Dendritic cell treated with granulocyte-macrophage colony-stimulating factor and Interleukin-4, amounts not matched to agents 40 ng/mL and 50 ng/mL, for 4 days (primary cell): ENCODE results near the gene TACC2.

ENCODE experiments used
- H3K27ac Mint-ChIP-seq: one replicate; pipeline ENCODE4 v1.8.0; 2022; ENCODE audit warnings: mild to moderate bottlenecking, mixed read lengths
- H3K27me3 Mint-ChIP-seq: one replicate; pipeline ENCODE4 v1.8.0; 2022; ENCODE audit warnings: mild to moderate bottlenecking, mixed read lengths
- H3K36me3 Mint-ChIP-seq: one replicate; pipeline ENCODE4 v1.8.0; 2022; ENCODE audit warnings: low read depth, mixed read lengths
- H3K4me1 Mint-ChIP-seq: one replicate; pipeline ENCODE4 v1.8.0; 2022; ENCODE audit warnings: low read depth, mixed read lengths
- H3K4me3 Mint-ChIP-seq: one replicate; pipeline ENCODE4 v1.8.0; 2022; ENCODE audit warnings: mild to moderate bottlenecking, moderate library complexity, mixed read lengths
- H3K9me3 Mint-ChIP-seq: one replicate; pipeline ENCODE4 v1.8.0; 2022; ENCODE audit warnings: mixed read lengths
- intact Hi-C: fragments of 100-400 bp; cut with micrococcal nuclease; formaldehyde crosslinking; loops from one replicate; pipeline ENCODE4 v1.15.0; 2022

Gene TACC2

DNA sequence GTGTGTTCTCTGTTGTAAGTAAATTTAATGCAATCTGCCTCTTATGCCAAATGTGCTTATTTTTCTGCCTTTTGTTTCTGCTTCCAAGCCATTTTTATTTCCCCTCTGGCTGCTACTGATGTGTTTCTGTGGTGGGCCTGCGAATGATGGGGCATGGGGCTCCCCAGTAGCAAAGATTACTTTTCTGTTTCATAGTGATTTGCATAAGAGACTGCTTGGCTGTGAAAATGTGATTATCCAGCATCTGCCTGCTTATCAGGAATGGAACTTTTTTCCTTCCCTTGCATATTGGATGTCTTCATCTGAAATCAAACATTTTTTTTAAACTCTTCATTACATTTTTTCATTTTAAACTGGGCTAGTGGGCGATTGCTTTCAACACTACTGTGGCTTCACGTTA, 224.4 kb downstream of the TACC2 start:
- H3K27ac Mint-ChIP-seq, result no peak overlapping the region
- H3K27me3 Mint-ChIP-seq, result no peaks in the 10 kb centered on the region

DNA sequence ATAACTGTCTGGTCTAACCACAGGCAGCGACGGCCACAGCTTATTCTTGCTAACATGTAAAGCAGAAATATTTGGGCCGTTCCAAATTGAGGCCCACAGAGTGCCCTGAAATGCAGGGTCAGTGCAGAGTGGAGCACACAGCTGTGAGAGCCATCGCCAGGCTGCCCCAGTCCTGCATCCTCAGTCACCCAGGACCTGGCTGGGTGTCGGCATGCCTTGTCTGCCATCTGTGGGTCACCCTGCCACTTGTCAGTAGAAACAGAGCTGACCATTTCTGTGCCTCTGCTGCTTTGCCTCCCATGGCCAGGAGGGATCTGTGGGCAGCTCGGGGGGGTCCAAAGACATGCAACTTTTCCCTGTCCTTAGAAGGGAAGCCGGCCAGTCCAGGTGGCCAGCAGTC, 224.8 kb downstream of the TACC2 start:
- H3K4me3 Mint-ChIP-seq, result no peak overlapping the region
- H3K36me3 Mint-ChIP-seq, result no peaks in the 10 kb centered on the region
- H3K4me1 Mint-ChIP-seq, result no peaks in the 10 kb centered on the region
- no peaks in the 10 kb centered on the region for H3K27me3 Mint-ChIP-seq
- no peak overlapping the region for H3K27ac Mint-ChIP-seq
- intact Hi-C loops, result no loop called here
- H3K9me3 Mint-ChIP-seq, result no peaks in the 10 kb centered on the region

More for the DNA sequence above, 224.4 kb downstream of the TACC2 start:
- intact Hi-C loops, result no loop called here
- H3K36me3 Mint-ChIP-seq, result no peaks in the 10 kb centered on the region
- no peaks in the 10 kb centered on the region for H3K9me3 Mint-ChIP-seq
- no peaks in the 10 kb centered on the region for H3K4me1 Mint-ChIP-seq
- H3K4me3 Mint-ChIP-seq, result no peak overlapping the region

DNA sequence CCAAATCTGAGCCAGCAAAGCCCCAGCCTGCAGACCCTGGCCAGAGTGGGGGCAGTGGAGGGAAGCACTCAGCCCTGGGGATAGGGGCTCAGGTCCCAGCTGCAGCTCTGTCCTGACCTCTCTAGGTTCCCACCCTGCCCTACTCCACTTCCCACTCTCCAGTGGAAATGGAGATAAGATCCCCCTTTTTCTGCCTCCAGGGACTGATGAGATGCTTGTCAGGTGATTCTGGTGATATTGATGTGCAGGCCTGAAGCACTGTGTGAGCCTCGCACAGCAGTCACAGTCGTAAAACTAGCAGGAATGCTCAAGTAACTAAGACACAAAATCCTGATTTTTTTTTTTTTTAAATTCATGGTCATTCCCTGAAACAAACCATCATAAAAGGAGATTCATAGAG, 227.1 kb downstream of the TACC2 start:
- intact Hi-C loops, result no loop called here
- H3K27ac Mint-ChIP-seq, result no peak overlapping the region
- no peaks in the 10 kb centered on the region for H3K36me3 Mint-ChIP-seq
- H3K4me3 Mint-ChIP-seq, result no peak overlapping the region
- H3K27me3 Mint-ChIP-seq, result no peaks in the 10 kb centered on the region
- no peaks in the 10 kb centered on the region for H3K9me3 Mint-ChIP-seq
- no peaks in the 10 kb centered on the region for H3K4me1 Mint-ChIP-seq

DNA sequence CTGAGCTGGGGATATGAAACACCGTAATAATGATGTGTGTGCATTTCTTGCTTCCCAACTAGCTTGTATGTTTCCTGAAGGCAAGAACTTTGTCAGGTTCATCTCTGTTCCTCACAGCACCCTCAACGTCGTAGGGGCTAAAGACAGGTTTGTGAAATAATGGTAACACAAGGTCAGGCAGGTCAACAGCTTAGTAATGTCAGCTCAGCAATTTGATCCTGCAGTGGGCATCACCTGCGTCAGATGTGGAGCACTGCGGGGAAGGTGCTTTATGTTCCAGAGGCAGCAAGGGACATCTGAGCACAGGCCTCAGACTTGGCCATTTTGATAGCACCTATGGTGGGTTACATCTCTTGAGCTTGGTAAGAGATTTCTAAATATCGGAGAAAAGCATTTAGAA, 230.4 kb downstream of the TACC2 start:
- intact Hi-C loops, result no loop called here
- Mint-ChIP-seq H3K9me3 (no peaks in the 10 kb centered on the region), H3K27ac (no peak overlapping the region), H3K4me3 (no peak overlapping the region), H3K4me1 (no peaks in the 10 kb centered on the region), H3K27me3 (peaks cover 2% of the 10 kb centered on the region), H3K36me3 (no peaks in the 10 kb centered on the region)

DNA sequence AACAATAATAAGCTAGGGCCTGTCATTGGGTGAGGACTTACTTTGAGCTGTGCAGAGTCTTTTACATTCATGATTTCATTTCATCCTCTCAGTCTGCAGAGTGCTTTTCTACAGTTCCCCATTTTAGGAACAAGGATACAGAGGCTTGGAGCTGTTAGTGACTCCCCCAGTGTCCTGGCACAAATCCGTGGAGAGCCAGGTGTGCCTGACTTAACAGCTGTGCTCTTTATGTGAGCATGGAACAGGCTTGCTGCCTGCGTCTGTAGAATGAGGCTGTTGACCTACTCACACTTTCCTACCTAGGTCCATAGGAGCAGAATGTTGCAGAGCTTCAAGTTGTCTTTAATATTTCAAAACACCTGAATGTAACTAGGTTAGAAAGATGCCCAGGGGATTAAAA, 231.8 kb downstream of the TACC2 start:
- no peaks in the 10 kb centered on the region for H3K4me1 Mint-ChIP-seq
- no peak overlapping the region for H3K27ac Mint-ChIP-seq
- H3K27me3 Mint-ChIP-seq, result peaks cover 7% of the 10 kb centered on the region
- no peaks in the 10 kb centered on the region for H3K36me3 Mint-ChIP-seq
- no peaks in the 10 kb centered on the region for H3K9me3 Mint-ChIP-seq
- no peak overlapping the region for H3K4me3 Mint-ChIP-seq
- intact Hi-C loops, result no loop called here

DNA sequence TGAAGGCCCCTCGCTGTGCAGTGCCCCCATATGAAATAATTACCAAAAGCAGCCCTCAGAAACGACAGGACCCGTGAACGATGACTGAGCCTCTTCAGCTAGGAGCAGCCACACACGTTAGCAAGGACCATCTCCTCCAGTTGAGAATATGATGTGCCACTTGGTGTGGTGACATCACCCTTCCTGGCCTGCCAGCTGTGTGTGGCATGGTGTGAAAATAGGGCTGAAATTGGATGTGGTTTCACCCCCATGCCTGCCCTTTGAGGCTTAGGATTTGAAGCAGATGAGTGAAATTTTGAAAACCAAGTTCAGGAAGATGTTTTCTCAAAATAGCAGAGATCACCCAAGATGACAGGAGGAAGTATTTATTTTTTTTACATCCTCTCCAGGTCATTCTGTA, 233.0 kb downstream of the TACC2 start:
- Mint-ChIP-seq H3K4me3 (no peak overlapping the region), H3K27ac (no peak overlapping the region), H3K4me1 (no peaks in the 10 kb centered on the region), H3K36me3 (no peaks in the 10 kb centered on the region), H3K27me3 (peaks cover 13% of the 10 kb centered on the region), H3K9me3 (no peaks in the 10 kb centered on the region)
- intact Hi-C loops, result no loop called here

DNA sequence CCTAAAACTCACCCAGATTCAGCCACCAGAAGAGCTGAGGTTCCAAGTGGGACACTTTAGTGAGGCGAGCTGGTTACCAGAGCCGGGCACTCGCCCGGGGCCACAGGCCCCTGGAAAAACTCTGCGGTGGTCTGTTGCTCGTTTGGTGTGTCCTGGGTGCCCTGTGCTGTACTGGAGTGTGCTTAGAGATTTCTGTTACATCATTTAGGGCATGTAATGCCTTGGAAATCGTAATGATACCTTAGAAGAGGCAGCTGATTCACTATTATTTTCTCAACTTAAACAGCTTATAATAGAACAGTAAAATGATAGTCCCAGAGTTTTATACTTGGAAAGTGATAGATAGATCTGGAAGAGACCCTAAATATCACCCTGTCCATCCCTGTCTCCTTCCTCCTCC, 233.7 kb downstream of the TACC2 start:
- Mint-ChIP-seq H3K4me3 (no peak overlapping the region), H3K4me1 (no peaks in the 10 kb centered on the region), H3K27me3 (peaks cover 13% of the 10 kb centered on the region), H3K9me3 (no peaks in the 10 kb centered on the region), H3K27ac (no peak overlapping the region), H3K36me3 (no peaks in the 10 kb centered on the region)
- intact Hi-C loops, result no loop called here

DNA sequence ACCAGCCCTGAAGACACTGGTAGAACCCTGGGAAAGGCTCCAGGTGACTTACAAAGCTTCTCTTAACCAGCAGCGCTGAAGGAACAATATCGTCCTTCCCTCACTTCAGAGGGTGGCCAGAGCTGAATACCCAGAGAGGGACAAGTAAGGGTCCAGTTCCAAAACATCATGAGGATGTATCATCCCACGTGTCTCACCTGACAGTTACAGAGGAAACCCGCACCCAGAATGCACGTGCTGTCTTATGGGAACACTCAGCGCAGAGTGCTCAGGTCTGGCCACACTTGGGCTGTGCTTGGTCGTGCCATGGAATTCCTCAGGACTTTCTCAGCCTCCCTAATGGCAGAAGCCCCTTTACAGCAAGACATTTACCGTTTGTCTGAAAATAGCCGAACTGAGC, 235.2 kb downstream of the TACC2 start:
- Mint-ChIP-seq H3K36me3 (no peaks in the 10 kb centered on the region), H3K9me3 (no peaks in the 10 kb centered on the region), H3K27ac (no peak overlapping the region), H3K27me3 (peaks cover 14% of the 10 kb centered on the region), H3K4me1 (no peaks in the 10 kb centered on the region), H3K4me3 (no peak overlapping the region)
- intact Hi-C loops, result no loop called here

DNA sequence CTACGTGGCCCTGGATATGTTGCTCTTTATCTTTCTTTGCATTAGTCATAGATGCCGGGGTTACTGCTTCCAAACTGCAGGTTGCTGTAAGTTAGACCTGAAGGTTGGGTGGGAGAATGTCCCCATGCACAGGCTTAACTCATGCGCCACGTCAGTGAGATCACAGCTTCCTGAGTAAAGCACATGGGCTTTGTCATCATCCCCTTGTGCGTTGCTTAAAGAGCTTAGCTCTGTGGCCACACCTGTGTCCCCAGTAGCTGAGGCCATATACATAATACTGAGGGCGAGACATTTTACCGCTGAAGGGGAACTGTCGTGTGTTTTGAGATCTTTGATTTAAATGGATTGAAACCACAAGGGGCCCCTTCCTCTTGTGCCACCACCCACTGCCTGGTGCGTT, 236.4 kb downstream of the TACC2 start:
- Mint-ChIP-seq H3K27ac (no peak overlapping the region), H3K4me3 (no peak overlapping the region), H3K9me3 (no peaks in the 10 kb centered on the region), H3K4me1 (no peaks in the 10 kb centered on the region), H3K27me3 (peaks cover 14% of the 10 kb centered on the region), H3K36me3 (no peaks in the 10 kb centered on the region)
- intact Hi-C loops, result no loop called here

DNA sequence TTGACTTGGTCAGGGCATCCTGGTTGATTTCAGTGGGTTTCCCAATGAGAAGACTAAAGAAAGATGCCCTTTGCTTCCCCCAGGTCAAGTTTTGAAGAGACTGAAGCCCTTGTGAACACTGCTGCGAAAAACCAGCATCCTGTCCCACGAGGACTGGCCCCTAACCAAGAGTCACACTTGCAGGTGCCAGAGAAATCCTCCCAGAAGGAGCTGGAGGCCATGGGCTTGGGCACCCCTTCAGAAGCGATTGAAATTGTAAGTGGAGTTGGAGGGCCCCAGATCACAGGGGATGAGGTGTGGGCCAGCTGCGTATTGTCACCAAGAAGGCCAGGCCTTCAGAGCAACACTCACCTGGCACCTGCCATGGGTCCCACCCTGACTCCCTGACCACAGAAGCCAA, 238.8 kb downstream of the TACC2 start:
- intact Hi-C loops, result no loop called here
- H3K36me3 Mint-ChIP-seq, result no peaks in the 10 kb centered on the region
- H3K27me3 Mint-ChIP-seq, result peaks cover 13% of the 10 kb centered on the region

DNA sequence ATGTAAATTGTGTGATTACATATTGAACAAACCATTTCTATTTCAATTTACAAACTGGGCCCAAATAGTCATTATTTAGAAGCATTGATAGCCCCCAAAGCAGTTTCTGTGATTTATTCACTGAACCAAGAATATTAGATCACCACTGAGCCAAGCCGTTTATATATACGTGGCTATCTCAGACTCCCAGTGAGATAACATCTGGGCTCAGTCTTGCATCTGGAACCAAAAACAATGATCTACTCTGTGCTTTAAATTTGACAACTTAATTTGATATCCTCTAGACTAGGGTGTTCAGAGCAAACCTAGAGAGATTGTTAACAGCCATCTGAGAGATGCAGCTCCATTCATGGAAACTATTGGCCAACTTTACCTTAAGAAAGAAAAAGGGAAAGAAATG, 240.7 kb downstream of the TACC2 start:
- intact Hi-C loops, result no loop called here

More for the DNA sequence above, 238.8 kb downstream of the TACC2 start:
- Mint-ChIP-seq H3K9me3 (no peaks in the 10 kb centered on the region), H3K27ac (no peak overlapping the region), H3K4me3 (no peak overlapping the region), H3K4me1 (no peaks in the 10 kb centered on the region)

DNA sequence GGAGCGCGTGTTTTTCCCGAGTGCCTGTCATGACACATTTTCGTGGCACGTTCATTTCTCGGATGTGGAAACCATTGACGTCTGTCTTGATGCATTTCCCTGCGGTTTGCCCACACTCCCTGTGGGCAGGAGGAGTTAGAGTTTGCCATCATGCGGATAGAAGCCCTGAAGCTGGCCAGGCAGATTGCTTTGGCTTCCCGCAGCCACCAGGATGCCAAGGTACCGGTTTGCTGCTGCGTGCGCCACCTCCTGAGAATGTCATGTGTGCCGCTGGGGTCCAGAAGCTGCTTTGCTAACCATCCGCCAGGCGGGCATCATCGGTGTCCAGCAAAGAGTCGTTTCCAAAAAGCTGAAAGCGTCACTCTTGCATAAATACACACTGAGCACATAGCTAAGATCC, 241.3 kb downstream of the TACC2 start:
- Mint-ChIP-seq H3K27me3 (peaks cover 10% of the 10 kb centered on the region), H3K4me3 (no peak overlapping the region), H3K9me3 (no peaks in the 10 kb centered on the region), H3K4me1 (no peaks in the 10 kb centered on the region), H3K27ac (no peak overlapping the region), H3K36me3 (no peaks in the 10 kb centered on the region)
- intact Hi-C loops, result no loop called here

More for the DNA sequence above, 240.7 kb downstream of the TACC2 start:
- Mint-ChIP-seq H3K27ac (no peak overlapping the region), H3K4me3 (no peak overlapping the region), H3K4me1 (no peaks in the 10 kb centered on the region), H3K9me3 (no peaks in the 10 kb centered on the region), H3K36me3 (no peaks in the 10 kb centered on the region), H3K27me3 (peaks cover 12% of the 10 kb centered on the region)

DNA sequence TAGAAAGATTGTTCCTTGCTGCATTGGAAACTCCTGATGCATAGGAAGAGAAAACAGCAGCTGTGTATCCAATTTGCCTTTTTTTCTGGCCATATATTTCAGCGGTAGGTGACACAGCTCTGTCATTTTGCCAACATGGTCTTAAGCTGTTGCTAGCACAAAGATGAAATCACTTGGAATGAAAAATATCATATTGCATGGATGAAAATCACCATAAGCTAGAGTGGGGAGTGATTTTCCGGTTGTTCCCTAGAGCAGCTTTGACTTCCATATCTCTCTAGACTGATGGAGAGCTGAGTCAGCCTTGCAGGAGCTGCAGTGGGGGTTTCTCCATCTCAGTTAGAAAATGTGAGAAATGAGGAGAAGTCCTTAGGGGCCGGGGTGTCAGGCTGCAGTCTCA, 243.8 kb downstream of the TACC2 start:
- Mint-ChIP-seq H3K9me3 (no peaks in the 10 kb centered on the region), H3K27me3 (peaks cover 2% of the 10 kb centered on the region), H3K36me3 (no peaks in the 10 kb centered on the region), H3K4me3 (no peak overlapping the region), H3K4me1 (no peaks in the 10 kb centered on the region), H3K27ac (no peak overlapping the region)
- intact Hi-C loops, result no loop called here

DNA sequence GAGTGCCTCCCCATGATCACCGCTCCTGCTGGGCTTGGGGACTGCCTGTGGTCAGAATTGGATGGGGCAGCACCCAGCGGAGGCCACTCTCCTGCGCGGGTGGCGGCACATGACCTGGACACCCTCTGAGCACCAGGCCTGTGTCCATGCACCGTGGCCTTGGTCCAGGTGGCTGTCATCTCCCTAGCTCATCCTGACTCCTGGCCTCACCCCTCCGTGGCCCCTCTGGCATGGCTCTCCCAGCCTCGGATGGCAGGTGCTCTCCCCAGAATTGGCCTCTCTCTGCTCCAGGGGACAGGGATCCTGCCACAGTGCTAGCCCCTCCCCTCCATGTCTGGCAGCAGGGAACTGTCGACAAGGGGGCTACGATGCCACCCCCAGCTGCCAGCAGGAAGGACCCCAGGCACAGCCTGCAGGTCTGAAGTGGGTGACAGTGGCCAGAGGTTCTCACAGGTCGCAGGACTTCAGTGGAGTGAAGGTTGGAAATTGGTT, 244.9 kb downstream of the TACC2 start:
- Mint-ChIP-seq H3K4me1 (no peaks in the 10 kb centered on the region), H3K4me3 (no peak overlapping the region), H3K27ac (no peak overlapping the region), H3K36me3 (no peaks in the 10 kb centered on the region), H3K27me3 (no peaks in the 10 kb centered on the region), H3K9me3 (no peaks in the 10 kb centered on the region)
- intact Hi-C loops, result no loop called here

DNA sequence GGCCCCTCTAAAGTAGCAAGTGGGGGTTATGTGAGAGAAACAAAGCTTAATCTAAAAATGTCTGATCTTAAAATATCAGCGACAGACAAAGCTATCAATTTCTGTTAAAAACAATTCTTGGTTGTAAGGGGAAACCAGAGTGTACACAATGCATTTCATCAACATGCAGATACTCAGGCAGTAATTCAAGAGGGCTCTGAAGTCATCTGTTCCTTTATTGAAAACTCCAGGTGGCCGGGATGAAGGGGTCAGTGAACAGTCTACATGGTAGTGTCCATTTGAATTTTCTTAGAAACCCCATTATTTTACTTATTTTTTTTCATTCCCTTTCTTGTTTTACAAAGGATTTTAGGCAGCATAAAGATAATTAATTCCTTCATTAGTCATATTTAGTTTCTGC, 245.5 kb downstream of the TACC2 start:
- intact Hi-C loops, result no loop called here
- H3K4me1 Mint-ChIP-seq, result no peaks in the 10 kb centered on the region
- H3K9me3 Mint-ChIP-seq, result no peaks in the 10 kb centered on the region
- no peak overlapping the region for H3K4me3 Mint-ChIP-seq
- H3K27ac Mint-ChIP-seq, result no peak overlapping the region
- H3K36me3 Mint-ChIP-seq, result no peaks in the 10 kb centered on the region
- H3K27me3 Mint-ChIP-seq, result no peaks in the 10 kb centered on the region
